ENCODE measurements around the gene MLIP. TPM values are rescaled to one million over a fixed set of nuclear protein-coding genes. Genes with fewer than 3 reads are reported as not detected.

The MLIP gene
- total RNA-seq, 4 donors from 2014 or later, result 0.64 to 4.3 (median 2.5) TPM

- Histone ChIP-seq H3K9me3 (no peaks in the 10 kb centered on the region), H3K27ac (no peak overlapping the region), H3K36me3 (no peaks in the 10 kb centered on the region), H3K4me1 (peaks cover 0 to 12% (median 0%) of the 10 kb centered on the region in 3 donors), H3K4me3 (no peak overlapping the region), H3K27me3 (no peaks in the 10 kb centered on the region)
- TF ChIP-seq CTCF (IDR thresholded peaks at IDR 0.05) (no peak), POLR2A (IDR thresholded peaks at IDR 0.05) (no peak)
- DNase-seq, result no peak
- intact Hi-C loops (cut with DNase I), result no loop called here
- WGBS, 2 donors, result 59 to 64% methylated on average over 1 of the region's 1 CpG
These were observed 9.0 kb upstream of the MLIP start for GRCh38 chr6:54102238-54102637.

- no peaks in the 10 kb centered on the region for H3K9me3 ChIP-seq
- no peaks in the 10 kb centered on the region for H3K36me3 ChIP-seq
- no peak overlapping the region for H3K27ac ChIP-seq
- no peak for TF ChIP-seq CTCF (IDR thresholded peaks at IDR 0.05)
- intact Hi-C loops (cut with DNase I), result no loop called here
- WGBS, 2 donors, result 48 to 59% methylated on average over 3 of the region's 3 CpGs
- H3K27me3 ChIP-seq, result no peaks in the 10 kb centered on the region
- no peak for DNase-seq
- H3K4me1 ChIP-seq, result peaks cover 0 to 24% (median 0%) of the 10 kb centered on the region in 3 donors
- H3K4me3 ChIP-seq, result no peak overlapping the region
These were observed 7.7 kb upstream of the MLIP start for GRCh38 chr6:54103497-54103896.

GRCh38 chr6:54106727-54107126 lies 4.5 kb upstream of the MLIP start:
- no peak for DNase-seq
- intact Hi-C loops (cut with DNase I), result no loop called here
- peaks cover 0 to 24% (median 0%) of the 10 kb centered on the region in 3 donors for H3K4me1 ChIP-seq
- no peaks in the 10 kb centered on the region for H3K36me3 ChIP-seq
- no peaks in the 10 kb centered on the region for H3K9me3 ChIP-seq
- no peak overlapping the region for H3K27ac ChIP-seq
- H3K4me3 ChIP-seq, result no peak overlapping the region
- TF ChIP-seq CTCF (IDR thresholded peaks at IDR 0.05), result no peak
- TF ChIP-seq POLR2A (IDR thresholded peaks at IDR 0.05), result no peak
- H3K27me3 ChIP-seq, result no peaks in the 10 kb centered on the region

GRCh38 chr6:54107470-54108090 lies 3.7 kb upstream of the MLIP start:
- intact Hi-C loops (cut with DNase I), result no loop called here
- Histone ChIP-seq H3K4me3 (no peak overlapping the region), H3K36me3 (no peaks in the 10 kb centered on the region), H3K4me1 (peaks cover 0 to 24% (median 0%) of the 10 kb centered on the region in 3 donors), H3K27me3 (no peaks in the 10 kb centered on the region), H3K27ac (no peak overlapping the region), H3K9me3 (no peaks in the 10 kb centered on the region)
- no peak for DNase-seq
- TF ChIP-seq POLR2A (IDR thresholded peaks at IDR 0.05), result no peak
- TF ChIP-seq CTCF (IDR thresholded peaks at IDR 0.05), result no peak
- WGBS, 2 donors, result 23 to 40% methylated on average over 8 of the region's 8 CpGs

GRCh38 chr6:54108271-54108670 lies 3.0 kb upstream of the MLIP start:
- no peak overlapping the region for H3K27ac ChIP-seq
- H3K4me1 ChIP-seq, result peaks cover 0 to 22% (median 0%) of the 10 kb centered on the region in 3 donors
- DNase-seq, result no peak
- intact Hi-C loops (cut with DNase I), result no loop called here
- no peaks in the 10 kb centered on the region for H3K9me3 ChIP-seq
- no peak for TF ChIP-seq POLR2A (IDR thresholded peaks at IDR 0.05)
- no peak for TF ChIP-seq CTCF (IDR thresholded peaks at IDR 0.05)
- H3K36me3 ChIP-seq, result no peaks in the 10 kb centered on the region
- H3K4me3 ChIP-seq, result no peak overlapping the region
- H3K27me3 ChIP-seq, result no peaks in the 10 kb centered on the region
